HepG2 (cell line): ENCODE data around the gene GATA1. TPM values are rescaled to one million over a fixed set of nuclear protein-coding genes. Genes with fewer than 3 reads are reported as not detected.
A peak's percentile ranks its signal among the peaks of the same experiment; 100 is the strongest.

Experiments
- CBFB ChIP-seq: sonication (generic); formaldehyde crosslinking; IDR thresholded peaks from 2 replicates; pipeline ENCODE4 v1.4.0; 2020; ENCODE audit warnings: missing genetic modification reagents
- CBX2 ChIP-seq, 2 experiments: fragments of 200-600 bp in 1 of 2; sonication (generic); formaldehyde crosslinking in 1 of 2; IDR thresholded peaks; 2 replicates each; pipeline versions ENCODE4 v1.7.0 to v1.8.1; 2018 to 2022; ENCODE audit warnings: low read depth in 2 of 2, low read length in 1 of 2, mild to moderate bottlenecking in 1 of 2, missing genetic modification reagents in 1 of 2
- FOXP1 ChIP-seq, 2 experiments: fragments of 450-650 bp in 1 of 2; IDR thresholded peaks; 2 replicates each; pipeline ENCODE4 v1.6.1; 2017 to 2018; ENCODE audit warnings: antibody characterized with exemption in 1 of 2
- HMG20A ChIP-seq: IDR thresholded peaks from 2 replicates; pipeline ENCODE4 v1.6.1; 2016; ENCODE audit warnings: borderline replicate concordance
- HNRNPLL ChIP-seq: fragments of 200-400 bp; formaldehyde crosslinking; IDR thresholded peaks from 2 replicates; pipeline ENCODE4 v1.6.1; 2017; ENCODE audit warnings: mild to moderate bottlenecking, low read depth, low read length; ENCODE audit not compliant: poor library complexity, severe bottlenecking
- MIER2 ChIP-seq: IDR thresholded peaks from 2 replicates; pipeline ENCODE4 v1.6.1; 2016; ENCODE audit warnings: missing biosample characterization, missing genetic modification reagents
- NFE2L2 ChIP-seq: fragments of 150-350 bp; IDR thresholded peaks from 2 replicates; pipeline ENCODE4 v1.6.1; 2014; ENCODE audit warnings: low read length
- NRL ChIP-seq: sonication (generic); formaldehyde crosslinking; IDR thresholded peaks from 2 replicates; pipeline ENCODE4 v1.5.0; 2020; ENCODE audit warnings: missing genetic modification reagents, mild to moderate bottlenecking, moderate library complexity, borderline replicate concordance
- RFX3 ChIP-seq: IDR thresholded peaks from 2 replicates; pipeline ENCODE4 v1.6.1; 2016; ENCODE audit warnings: missing biosample characterization, missing genetic modification reagents
- SETDB1 ChIP-seq: sonication (generic); formaldehyde crosslinking; IDR thresholded peaks from 2 replicates; pipeline ENCODE4 v1.5.1; 2020; ENCODE audit warnings: missing genetic modification reagents, mild to moderate bottlenecking, borderline replicate concordance
- YEATS4 ChIP-seq: sonication (generic); formaldehyde crosslinking; IDR thresholded peaks from 2 replicates; pipeline ENCODE4 v1.4.0; 2020; ENCODE audit warnings: missing genetic modification reagents, borderline replicate concordance
- ZBTB7A ChIP-seq: sonication (generic); formaldehyde crosslinking; IDR thresholded peaks from 2 replicates; pipeline ENCODE4 v1.8.0; 2022; ENCODE audit warnings: mild to moderate bottlenecking, missing genetic modification reagents
- ZC3H4 ChIP-seq: sonication (generic); formaldehyde crosslinking; IDR thresholded peaks from 2 replicates; pipeline ENCODE4 v1.4.0; 2020; ENCODE audit warnings: missing genetic modification reagents, borderline replicate concordance
- polyA plus RNA-seq, 8 experiments: library from polyadenylated mRNA; depleted of rRNA in 3 of 8; stranded (reverse) in 7 of 8; unstranded in 1 of 8; fragments of >200 nt; fragmentation: Illumina TruSeq in 4 of 8; extraction: Trizol in 4 of 8; gene quantifications; 2 replicates each; pipeline versions ENCODE4 v1.2.1 to v1.2.3, GENCODE V29; 2011 to 2016; ENCODE audit warnings: low read depth in 4 of 8, missing spikeins in 1 of 8, mixed read lengths in 1 of 8; ENCODE audit not compliant: insufficient read depth in 1 of 8
- total RNA-seq, 5 experiments: library from RNA; depleted of rRNA; stranded (reverse); fragments of >200 nt; fragmentation: Illumina TruSeq; extraction: Trizol; gene quantifications; 2 replicates each; pipeline ENCODE4 v1.2.3, GENCODE V29; 2016; ENCODE audit warnings: low read depth in 1 of 5
- TF ChIP-seq, protein P1 (sequence below): sonication (generic); formaldehyde crosslinking; IDR thresholded peaks from 2 replicates; pipeline ENCODE4 v1.4.0; 2020; ENCODE audit warnings: missing genetic modification reagents, mild to moderate bottlenecking, borderline replicate concordance
- TF ChIP-seq, protein P2 (sequence below): sonication (generic); formaldehyde crosslinking; IDR thresholded peaks from 2 replicates; pipeline ENCODE4 v1.8.1; 2023; ENCODE audit warnings: mild to moderate bottlenecking, missing genetic modification reagents
- TF ChIP-seq, protein P3 (sequence below): sonication (generic); formaldehyde crosslinking; IDR thresholded peaks from 2 replicates; pipeline ENCODE4 v1.8.0; 2022; ENCODE audit warnings: mild to moderate bottlenecking, missing genetic modification reagents; ENCODE audit not compliant: insufficient replicate concordance
- TF ChIP-seq, protein P4 (sequence below): sonication (generic); formaldehyde crosslinking; IDR thresholded peaks from 2 replicates; pipeline ENCODE4 v1.8.0; 2022; ENCODE audit warnings: mild to moderate bottlenecking, missing genetic modification reagents, borderline replicate concordance
- TF ChIP-seq, protein P5 (sequence below): IDR thresholded peaks from 2 replicates; pipeline ENCODE4 v1.6.1; 2016; ENCODE audit warnings: missing genetic modification reagents, missing compliant biosample characterization

The GATA1 gene
- total and polyA plus RNA-seq, 2 of the 13 experiments (the other 11 are each of a cell fraction or from before 2014, with no cell fraction given), result 0.13 TPM; not detected in 1

DNA sequence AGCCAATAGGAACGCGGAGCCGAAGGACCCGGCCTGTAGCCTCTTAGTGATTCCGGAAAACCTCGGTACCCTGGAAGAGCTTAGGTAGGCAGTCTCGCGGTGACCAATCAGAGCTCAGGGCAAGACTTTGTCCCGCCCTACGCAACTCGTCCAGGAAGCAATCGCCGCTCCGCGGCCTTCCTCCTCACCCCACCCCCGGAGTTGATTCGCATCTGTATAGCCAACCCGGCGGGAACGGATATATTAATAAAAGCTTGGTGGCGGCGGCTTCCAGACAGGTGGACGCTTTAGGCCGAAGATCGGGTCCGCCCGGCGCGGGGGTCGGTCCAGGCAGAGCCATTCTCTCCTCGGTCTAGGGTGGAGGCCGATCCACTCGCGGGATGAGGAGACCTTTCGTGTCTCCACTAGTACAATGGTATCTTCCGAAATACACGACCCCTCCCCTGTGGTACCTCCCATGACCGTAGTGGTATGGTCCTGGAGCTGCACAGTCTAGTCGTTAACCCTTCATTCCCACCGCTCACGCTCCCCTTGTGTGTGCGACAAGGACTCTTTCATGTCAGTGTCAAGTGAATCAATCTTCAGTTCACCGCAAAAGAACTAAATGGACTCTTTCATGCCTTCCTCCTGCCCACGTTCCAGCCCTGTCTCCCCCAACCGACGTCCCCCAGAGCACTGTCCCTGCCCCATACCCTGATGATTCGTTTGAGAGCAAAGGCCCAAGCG is 49.0 kb upstream of the GATA1 start (continued):
- TF ChIP-seq, protein P1, sequence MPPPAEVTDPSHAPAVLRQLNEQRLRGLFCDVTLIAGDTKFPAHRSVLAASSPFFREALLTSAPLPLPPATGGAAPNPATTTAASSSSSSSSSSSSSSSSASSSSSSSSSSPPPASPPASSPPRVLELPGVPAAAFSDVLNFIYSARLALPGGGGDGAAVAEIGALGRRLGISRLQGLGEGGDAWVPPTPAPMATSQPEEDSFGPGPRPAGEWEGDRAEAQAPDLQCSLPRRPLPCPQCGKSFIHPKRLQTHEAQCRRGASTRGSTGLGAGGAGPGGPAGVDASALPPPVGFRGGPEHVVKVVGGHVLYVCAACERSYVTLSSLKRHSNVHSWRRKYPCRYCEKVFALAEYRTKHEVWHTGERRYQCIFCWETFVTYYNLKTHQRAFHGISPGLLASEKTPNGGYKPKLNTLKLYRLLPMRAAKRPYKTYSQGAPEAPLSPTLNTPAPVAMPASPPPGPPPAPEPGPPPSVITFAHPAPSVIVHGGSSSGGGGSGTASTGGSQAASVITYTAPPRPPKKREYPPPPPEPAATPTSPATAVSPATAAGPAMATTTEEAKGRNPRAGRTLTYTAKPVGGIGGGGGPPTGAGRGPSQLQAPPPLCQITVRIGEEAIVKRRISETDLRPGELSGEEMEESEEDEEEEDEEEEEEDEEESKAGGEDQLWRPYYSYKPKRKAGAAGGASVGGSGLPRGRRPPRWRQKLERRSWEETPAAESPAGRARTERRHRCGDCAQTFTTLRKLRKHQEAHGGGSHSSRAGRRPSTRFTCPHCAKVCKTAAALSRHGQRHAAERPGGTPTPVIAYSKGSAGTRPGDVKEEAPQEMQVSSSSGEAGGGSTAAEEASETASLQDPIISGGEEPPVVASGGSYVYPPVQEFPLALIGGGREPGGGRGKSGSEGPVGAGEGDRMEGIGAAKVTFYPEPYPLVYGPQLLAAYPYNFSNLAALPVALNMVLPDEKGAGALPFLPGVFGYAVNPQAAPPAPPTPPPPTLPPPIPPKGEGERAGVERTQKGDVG (CRISPR knock-in tag), result no peak
- TF ChIP-seq CBFB (CRISPR knock-in tag) (no peak), ZBTB7A (CRISPR knock-in tag) (no peak), HMG20A (no peak), YEATS4 (CRISPR knock-in tag) (peak; percentile 48; the same call in 1 of the 2 replicates), NFE2L2 (no peak), ZC3H4 (CRISPR knock-in tag) (0 out of 2 replicates have a peak, but pooled peaks have one; percentile 43), MIER2 (CRISPR knock-in tag) (no peak), NRL (CRISPR knock-in tag) (no peak), RFX3 (CRISPR knock-in tag) (no peak), FOXP1 (IDR thresholded peaks at IDR 0.05) (no peak), FOXP1 (CRISPR knock-in tag; IDR thresholded peaks at IDR 0.05) (no peak), CBX2 (IDR thresholded peaks at IDR 0.05; ENCODE audit: low read depth, low read length) (no peak), CBX2 (CRISPR knock-in tag; IDR thresholded peaks at IDR 0.05; ENCODE audit: low read depth) (no peak), HNRNPLL (peak; percentile 47), SETDB1 (no peak)
- TF ChIP-seq, protein P2, sequence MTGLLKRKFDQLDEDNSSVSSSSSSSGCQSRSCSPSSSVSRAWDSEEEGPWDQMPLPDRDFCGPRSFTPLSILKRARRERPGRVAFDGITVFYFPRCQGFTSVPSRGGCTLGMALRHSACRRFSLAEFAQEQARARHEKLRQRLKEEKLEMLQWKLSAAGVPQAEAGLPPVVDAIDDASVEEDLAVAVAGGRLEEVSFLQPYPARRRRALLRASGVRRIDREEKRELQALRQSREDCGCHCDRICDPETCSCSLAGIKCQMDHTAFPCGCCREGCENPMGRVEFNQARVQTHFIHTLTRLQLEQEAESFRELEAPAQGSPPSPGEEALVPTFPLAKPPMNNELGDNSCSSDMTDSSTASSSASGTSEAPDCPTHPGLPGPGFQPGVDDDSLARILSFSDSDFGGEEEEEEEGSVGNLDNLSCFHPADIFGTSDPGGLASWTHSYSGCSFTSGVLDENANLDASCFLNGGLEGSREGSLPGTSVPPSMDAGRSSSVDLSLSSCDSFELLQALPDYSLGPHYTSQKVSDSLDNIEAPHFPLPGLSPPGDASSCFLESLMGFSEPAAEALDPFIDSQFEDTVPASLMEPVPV (CRISPR knock-in tag), result 0 out of 2 replicates have a peak, but pooled peaks have one; percentile 37
- TF ChIP-seq, protein P3, sequence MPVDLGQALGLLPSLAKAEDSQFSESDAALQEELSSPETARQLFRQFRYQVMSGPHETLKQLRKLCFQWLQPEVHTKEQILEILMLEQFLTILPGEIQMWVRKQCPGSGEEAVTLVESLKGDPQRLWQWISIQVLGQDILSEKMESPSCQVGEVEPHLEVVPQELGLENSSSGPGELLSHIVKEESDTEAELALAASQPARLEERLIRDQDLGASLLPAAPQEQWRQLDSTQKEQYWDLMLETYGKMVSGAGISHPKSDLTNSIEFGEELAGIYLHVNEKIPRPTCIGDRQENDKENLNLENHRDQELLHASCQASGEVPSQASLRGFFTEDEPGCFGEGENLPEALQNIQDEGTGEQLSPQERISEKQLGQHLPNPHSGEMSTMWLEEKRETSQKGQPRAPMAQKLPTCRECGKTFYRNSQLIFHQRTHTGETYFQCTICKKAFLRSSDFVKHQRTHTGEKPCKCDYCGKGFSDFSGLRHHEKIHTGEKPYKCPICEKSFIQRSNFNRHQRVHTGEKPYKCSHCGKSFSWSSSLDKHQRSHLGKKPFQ, result no peak
- TF ChIP-seq, protein P4, sequence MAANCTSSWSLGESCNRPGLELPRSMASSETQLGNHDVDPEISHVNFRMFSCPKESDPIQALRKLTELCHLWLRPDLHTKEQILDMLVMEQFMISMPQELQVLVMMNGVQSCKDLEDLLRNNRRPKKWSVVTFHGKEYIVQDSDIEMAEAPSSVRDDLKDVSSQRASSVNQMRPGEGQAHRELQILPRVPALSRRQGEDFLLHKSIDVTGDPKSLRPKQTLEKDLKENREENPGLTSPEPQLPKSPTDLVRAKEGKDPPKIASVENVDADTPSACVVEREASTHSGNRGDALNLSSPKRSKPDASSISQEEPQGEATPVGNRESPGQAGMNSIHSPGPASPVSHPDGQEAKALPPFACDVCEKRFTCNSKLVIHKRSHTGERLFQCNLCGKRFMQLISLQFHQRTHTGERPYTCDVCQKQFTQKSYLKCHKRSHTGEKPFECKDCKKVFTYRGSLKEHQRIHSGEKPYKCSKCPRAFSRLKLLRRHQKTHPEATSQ, result no peak
- TF ChIP-seq, protein P5, sequence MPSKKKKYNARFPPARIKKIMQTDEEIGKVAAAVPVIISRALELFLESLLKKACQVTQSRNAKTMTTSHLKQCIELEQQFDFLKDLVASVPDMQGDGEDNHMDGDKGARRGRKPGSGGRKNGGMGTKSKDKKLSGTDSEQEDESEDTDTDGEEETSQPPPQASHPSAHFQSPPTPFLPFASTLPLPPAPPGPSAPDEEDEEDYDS (CRISPR knock-in tag), result no peak; the same call in 1 of the 2 replicates
